Left colon (tissue), 2 donors: ENCODE data around the gene HTATIP2. TPM values are rescaled to one million over a fixed set of nuclear protein-coding genes. Genes with fewer than 3 reads are reported as not detected.

ENCODE experiments used
- ATAC-seq: fragments of 200-7000 bp; cut with Tn5 transposase; one replicate; pipeline ENCODE4 v1.9.1; 2020; ENCODE audit warnings: mild to moderate bottlenecking, moderate library complexity
- DNase-seq, 2 donors: peaks; one replicate each; pipeline ENCODE4 v3.0.0-alpha.2; 2020
- intact Hi-C, 2 donors: fragments of 100-400 bp; cut with DNase I in 1 of 2; cut with micrococcal nuclease in 1 of 2; formaldehyde crosslinking; loops; one replicate each; pipeline versions ENCODE4 v1.11.2 to v1.14.0; 2022; cut with DNase I, micrococcal nuclease
- long read RNA-seq: library from polyadenylated mRNA; unstranded; transcript quantifications from one replicate; pipeline ENCODE4 v2.0.0, GENCODE V29; 2021
- total RNA-seq, 2 donors: library from RNA; stranded (reverse); fragmentation: NEBNext Ultra II Directional; extraction: Animal tissue kit (Norgen Biotek cat#: 25700); gene quantifications; one replicate each; pipeline ENCODE4 v1.2.1, GENCODE V29; 2021
- donor health status: DM: no; HTN: no; CAD: no.
- donor health status: DM: yes; HTN: yes; CAD: no.

HTATIP2 gene
- total RNA-seq = 100 to 1,000 TPM; 126 to 143 TPM
- long read RNA-seq, transcript HTATIP2-204 (5 exons, 1,748 nt) = minor isoform, 56 of 255 reads
- long read RNA-seq, transcript HTATIP2-201 (6 exons, 1,477 nt) = major isoform, 137 of 255 reads
- long read RNA-seq, transcript HTATIP2-202 (6 exons, 886 nt) = minor isoform, 31 of 255 reads
- long read RNA-seq, transcript HTATIP2-203 (6 exons, 967 nt) = minor isoform, 14 of 255 reads
- long read RNA-seq, partial matches to known transcripts = 6 of 255 reads
- long read RNA-seq, other reads (novel, unspliced or antisense) = 8 of 255 reads

DNA sequence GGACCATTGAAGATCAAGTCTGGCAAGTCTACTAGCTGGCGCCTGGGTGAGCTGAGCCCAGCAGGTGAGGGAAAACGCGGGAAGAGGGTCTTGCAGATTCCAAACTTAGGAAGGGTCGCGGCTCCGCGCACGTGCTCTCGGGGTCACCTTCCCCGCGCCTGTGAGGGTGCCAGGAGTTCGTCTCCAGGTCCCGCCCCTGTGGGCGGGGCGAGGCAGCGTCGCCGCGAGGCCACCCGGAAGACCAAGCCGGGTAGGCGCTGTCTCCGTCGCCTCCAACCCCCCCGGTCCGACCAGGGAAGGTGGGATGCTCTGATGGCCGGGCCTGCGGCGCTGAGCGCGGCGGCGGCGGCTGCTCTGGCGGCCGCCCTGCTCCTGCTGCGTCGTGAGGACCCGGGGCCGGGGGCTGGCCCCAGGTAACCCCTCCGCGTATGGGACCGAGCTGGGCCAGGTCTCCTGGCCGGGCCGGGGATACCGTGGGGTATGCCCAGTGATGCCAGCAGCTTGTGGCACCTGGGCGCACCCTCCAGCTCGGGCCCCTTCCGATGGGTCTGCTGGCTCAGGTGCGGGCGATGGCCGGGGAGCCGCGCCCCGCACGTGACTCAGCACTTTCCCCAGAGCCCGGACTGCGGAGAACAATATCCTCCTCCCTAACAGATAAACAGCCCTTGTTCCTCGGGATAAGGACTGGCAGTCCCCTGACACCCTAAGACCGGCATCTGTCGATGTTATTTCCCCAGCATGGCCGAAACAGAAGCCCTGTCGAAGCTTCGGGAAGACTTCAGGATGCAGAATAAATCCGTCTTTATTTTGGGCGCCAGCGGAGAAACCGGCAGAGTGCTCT is at the start of gene HTATIP2:
Gene HTATIP2 (plus strand): TSS at position 215 of the 841 bp plus-strand sequence. CDS start 524 bp downstream, at position 739.
- peak; percentile 91 for ATAC-seq
- intact Hi-C loops = no loop called here

DNA sequence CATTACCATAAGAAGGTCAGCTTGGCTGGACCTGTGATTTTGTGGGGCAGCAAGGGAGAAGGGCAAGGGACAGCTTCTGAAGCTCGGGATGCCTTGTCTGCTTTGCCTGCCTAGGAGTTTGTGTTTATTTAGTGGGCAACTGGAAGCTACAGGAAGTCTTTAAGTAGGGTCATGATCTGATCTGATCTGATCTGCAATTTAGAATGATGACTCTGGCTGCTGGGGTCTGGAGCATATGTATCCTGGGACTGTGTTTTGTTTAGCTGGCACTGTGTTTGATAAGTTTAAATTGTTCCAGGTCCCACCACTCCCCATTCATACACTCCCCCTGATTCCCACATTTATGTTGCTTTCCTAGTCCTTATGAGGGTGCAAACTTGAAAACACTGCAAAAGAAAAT is 47.7 kb upstream of the HTATIP2 start:
- ATAC-seq (no peak), DNase-seq (no peak)
- intact Hi-C loops = no loop called here

More for the DNA sequence above, at the start of gene HTATIP2:
- DNase-seq = peak; percentile 76 to 88

DNA sequence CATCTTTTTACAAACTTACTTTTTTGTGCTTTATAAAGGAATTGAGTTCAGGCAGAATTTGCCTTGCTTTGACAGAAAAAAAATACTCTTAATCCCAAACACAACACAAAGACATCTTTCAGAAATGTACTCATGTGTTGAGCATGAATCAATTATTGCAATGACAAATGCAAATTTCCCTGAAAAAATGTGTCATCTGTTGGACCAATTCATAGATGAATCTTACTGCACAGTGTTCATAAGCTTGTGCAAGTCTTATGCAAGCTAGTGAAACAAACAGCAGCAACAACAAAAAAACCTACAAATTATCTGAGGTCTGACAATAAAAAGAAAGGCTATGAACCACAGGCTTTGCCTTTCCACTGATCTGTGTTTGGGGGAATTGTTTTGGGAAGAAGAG is 42.3 kb upstream of the HTATIP2 start:
- ATAC-seq = no peak
- intact Hi-C loops = no loop called here
- no peak for DNase-seq

DNA sequence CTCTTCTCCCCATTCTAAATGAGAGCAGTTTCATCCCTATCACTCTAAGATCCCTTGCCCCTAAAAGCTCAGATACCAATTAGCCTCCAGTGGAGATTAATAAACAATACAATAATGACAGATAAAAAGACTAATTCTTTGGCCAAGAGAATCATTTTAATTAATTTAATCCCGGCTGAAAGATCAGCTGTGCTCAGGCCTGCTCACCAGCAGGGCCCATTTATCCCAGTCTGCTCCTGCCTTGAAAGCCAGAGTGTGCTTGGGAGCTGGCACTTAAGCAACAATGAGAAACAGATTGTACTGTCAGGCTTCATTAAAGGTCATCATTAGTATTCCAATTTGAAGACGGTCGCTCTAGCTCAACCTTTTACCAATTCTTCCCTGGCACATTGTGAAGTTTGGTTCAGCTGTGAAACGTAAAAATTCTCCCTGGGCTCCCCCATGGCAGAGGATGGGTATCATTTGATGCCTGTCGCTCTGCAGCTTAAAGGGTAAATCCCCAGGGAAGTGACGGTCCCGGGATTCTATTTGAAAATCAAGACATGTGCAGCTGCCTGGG is 36.1 kb upstream of the HTATIP2 start:
- intact Hi-C loops = no loop called here

DNA sequence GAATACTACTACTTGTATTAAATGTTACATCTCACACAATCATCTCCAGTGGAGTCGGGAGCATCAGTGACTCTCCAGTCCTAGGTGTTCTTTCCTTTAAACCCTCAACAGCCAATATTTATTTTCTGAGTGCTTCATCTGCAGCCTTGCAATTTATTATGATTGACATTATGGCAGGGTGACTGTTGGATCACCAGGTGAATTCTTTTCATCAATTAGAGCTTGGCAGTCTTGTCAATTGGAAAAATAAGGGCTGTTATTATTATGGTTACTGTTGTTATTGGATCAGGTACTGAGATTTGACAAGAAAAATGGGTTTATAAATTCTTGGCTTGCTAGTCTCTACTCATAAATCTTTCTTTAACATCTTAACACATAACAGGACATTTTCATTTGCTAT is 27.5 kb upstream of the HTATIP2 start:
- DNase-seq (no peak), ATAC-seq (no peak)
- intact Hi-C loops = no loop called here

More for the DNA sequence above, 36.1 kb upstream of the HTATIP2 start:
- DNase-seq = no peak
- no peak for ATAC-seq

DNA sequence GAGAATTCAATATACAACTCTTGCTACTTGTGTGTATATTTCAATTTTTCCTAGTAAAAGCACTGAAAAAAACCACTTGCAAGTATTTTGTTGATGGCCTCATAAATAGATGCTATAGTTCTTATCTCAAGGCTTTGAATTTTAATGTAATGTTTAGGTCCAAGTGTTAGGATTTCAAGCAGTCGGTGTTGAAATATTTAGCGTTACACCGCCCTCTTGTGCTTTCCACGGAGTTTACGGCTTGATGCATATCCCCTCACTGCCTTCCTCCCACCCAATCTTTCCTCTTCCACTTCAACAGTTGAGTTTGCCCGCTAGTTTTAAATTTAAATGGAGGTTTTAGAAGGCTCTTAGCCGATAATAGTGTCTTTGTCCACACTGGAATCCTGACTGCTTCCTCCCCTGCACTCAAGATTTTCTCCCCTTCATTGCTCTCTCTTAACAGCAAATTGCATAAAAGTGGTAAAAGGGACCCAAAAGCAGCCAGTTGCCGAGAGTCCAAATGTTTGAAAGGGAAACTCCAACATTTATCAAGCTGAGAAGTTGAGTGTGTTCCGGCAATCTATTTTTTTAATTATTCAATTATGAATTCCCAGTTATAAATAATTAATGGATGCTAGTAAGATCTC is 25.9 kb upstream of the HTATIP2 start:
- DNase-seq (no peak), ATAC-seq (peak; percentile 58)
- intact Hi-C loops = no loop called here

DNA sequence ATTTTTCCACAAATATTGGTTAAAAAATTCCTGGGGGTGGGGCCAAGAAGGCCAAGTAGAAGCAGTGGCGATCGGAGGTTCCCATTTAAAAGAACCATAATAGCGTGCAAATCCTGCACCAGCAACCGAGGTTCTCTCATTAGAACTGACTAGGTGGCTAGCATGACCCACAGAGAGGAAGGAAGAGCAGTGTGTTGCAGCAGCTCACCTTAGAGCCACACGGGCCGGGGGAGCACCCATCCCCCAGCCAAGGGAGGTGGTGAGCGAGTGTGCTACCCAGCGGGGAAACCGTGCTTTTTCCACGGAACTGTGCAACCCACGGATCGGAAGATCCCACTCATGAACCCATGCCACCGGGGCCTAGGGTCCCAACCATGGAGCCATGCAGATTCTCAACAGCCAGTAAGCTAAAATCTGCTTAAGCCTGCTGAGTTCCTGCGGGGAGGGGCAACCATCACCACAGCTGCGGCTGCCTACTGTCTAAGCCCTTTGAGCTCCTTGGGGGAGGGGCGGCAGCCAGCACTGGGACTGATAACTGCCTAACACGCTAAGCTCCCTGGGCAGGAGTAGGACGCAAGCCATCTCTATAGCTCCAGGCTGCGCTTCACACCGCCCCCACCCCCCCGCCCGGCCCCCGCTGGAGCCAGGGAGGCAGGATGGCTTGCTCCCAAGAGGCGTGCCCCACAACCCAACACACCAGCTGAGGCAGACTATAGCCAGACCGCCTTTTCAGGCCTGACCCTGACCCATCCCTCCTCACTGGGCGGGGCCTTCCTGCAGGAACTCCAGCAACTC is 21.0 kb upstream of the HTATIP2 start:
- DNase-seq (no peak), ATAC-seq (no peak)
- intact Hi-C loops = no loop called here

DNA sequence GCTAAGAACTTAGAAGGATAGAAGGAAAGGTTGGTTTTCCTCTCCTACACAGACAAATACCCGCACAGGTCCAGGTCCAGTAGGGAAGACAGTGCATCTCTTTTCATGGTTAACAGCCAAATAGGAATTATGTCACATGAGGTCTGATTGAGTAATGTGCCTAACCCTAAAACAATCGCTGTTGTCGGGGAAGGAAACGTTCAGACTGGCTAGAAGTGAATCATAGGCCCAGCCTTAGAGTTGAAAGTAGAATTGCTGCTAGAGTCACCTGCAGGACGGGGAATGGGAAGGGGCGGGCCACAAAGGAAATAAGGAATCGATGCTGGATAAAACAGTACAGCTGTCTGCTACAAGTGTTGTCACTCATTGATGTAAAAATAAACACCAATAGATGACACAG is 12.4 kb upstream of the HTATIP2 start:
- ATAC-seq = peak; percentile 54
- intact Hi-C loops = loop anchor here (5.0 to 10.0 kb wide), 3 partner anchors 216 to 406 kb away; no protein-coding TSS in a partner anchor
- DNase-seq = no peak

DNA sequence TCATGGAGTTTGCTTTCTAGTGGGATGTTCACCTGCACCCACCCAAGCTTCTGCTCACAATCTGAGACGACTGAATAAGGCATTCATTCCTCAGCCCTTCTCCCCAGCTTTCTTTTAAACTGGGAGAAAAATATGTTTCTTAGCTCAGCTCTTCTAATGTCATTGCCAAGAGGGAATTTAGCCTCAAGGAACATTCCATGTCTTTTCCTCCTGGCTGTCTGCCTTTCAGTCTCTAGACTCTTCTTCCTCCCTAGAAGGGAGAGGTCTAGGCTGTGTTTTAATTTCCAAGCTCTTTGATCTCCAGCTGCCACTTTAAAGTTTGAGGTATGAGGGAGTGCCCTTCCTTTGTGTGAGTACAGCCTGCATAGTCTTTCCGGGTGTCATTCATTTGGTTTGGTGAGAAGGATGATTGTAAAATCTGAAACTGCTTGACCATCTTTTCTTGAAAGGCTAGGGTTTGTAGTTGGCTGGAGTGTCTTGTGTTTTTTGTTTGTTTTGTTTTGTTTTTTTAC is 11.7 kb upstream of the HTATIP2 start:
- DNase-seq (no peak), ATAC-seq (peak; percentile 59)
- intact Hi-C loops = loop anchor here (5.0 to 10.0 kb wide), 3 partner anchors 217 to 407 kb away; no protein-coding TSS in a partner anchor

DNA sequence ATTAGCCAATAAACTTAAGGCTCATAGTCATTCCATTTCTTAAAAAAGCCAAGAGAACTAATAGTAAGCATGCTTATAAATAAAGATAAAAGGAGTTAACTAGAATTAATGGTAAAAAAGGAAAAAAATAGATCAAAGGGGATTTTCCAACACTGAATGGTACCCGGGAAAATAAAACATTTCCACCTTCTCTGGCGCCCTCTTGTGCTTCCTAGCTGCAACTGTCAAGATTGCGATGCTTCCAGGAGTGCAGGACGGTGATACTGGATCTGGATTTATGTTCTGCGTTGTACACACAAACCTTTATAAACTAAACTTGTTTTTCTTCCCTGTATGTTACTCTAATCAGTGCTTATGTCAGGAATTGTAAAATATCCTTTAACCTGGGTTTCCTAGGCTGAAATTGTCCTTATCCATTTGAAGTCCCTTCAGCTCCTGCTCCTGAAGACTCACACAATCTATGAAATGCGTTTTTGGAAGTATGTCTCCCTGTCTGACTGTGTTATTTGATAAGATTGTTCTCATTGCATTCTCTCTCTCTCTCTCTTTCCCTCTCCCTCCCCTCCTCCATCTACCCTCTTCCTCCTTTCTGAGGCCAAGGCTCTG is 9.6 kb upstream of the HTATIP2 start:
- peak in 1 of 2 donors; percentile 29 for DNase-seq
- peak; percentile 64 for ATAC-seq
- intact Hi-C loops = loop anchor here (5.0 to 10.0 kb wide), 3 partner anchors 219 to 409 kb away; no protein-coding TSS in a partner anchor

DNA sequence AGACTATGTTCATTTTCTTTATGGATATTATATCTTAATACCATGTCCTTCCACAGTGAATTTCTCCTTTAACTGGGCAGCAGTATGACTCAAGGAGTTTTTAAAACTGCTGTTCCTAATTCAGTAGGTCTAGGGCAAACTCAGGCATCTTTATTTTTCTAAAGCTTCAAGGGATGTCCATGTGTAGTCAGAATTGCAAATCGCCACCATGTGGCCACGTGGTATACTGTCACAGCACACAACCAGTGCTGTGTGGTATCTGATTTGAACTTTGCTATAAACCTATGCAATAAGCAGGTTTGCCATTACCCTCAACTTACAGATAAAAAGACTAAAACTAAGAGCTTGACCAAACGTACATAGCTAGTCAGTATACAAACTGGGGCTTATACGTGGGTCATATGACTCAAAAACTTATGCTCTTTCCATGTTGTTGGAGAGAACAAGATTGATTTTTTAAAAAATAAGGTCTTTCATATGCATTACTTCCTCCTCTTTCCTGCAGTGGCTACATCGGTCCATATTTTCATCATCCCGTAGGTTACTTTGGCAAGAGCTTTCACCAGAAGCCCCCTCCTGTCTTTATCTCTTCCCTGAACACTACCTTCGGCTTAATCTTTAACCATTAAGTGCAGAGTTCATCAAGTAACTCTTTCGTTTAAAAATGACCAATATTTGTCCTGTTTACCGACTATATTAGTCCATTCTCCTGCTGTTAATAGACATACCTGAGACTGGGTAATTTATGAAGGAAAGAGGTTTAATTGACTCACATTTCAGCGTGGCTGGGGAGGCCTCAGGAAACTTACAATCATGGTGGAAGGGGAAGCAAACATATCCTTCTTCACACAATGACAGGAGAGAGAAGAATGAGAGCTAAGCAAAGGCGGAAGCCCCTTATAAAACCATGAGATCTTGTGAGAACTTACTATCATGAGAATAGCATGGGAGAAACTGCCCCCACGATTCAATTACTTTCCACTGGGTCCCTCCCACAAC is 8.0 kb upstream of the HTATIP2 start:
- ATAC-seq = peak; percentile 85
- intact Hi-C loops = loop anchor here (10.0 kb wide), 2 partner anchors 221 to 411 kb away; no protein-coding TSS in a partner anchor
- peak; percentile 33 to 59 for DNase-seq

DNA sequence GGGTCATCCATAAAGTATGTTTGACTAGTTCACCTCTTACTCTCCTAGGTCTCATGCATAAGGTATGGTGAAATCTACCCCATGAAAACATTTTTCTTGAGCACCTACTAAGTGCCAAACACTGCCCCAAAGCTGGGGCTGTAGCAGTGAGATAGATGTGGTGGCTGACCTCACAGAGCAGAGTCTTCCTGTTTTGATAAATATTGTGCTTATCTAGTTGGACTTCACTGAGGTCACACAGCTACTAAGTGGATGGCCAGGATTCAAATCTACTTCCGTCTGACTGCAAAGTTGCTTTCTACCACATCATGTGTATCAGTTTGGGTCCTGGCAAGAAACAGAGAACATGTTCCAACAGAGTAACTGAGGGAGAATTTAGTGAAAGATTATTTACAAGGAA is 6.4 kb upstream of the HTATIP2 start:
- no peak for ATAC-seq
- no peak for DNase-seq
- intact Hi-C loops = loop anchor here (10.0 kb wide), 2 partner anchors 222 to 412 kb away; no protein-coding TSS in a partner anchor

DNA sequence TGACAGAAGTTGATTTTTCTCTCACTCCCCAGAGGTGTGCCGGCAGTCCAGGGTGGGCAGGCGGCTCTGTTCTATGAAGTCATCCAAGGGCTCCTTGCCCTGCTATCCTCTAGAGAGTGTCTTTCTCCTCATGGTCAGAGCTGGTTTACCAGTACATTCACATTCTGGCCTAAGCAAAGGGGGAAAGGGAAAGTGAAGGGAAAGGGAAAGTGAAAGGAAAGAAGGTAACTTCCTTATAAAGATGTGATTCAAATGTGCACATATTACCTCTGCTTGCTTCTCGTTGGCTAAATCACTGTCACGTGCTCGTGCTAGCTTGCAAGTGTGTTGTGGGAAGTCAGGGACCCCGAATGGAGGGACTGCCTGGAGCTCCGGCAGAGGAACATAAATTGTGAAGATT is 2.9 kb upstream of the HTATIP2 start:
- intact Hi-C loops = no loop called here
- ATAC-seq (peak; percentile 57), DNase-seq (peak; percentile 43 to 60)

DNA sequence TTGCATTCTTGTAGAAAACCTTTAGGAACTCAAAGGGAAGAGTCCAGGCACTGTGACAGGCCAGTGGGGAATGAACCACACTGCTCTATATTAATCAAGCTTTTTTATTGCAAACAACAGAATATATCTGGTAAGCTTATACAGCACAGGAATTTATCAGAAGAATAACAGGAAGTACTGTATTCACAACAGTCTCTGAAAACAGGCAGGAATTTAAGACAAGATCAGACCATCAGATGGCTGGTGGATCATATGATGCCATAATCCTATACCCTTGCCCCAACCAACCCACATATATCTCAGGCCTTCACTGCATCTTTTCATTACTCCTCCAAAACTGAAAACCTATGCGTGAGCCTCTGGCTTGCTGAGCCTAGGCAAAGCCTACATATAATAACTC is 1.0 kb upstream of the HTATIP2 start:
- ATAC-seq = no peak
- DNase-seq = no peak
- intact Hi-C loops = no loop called here

DNA sequence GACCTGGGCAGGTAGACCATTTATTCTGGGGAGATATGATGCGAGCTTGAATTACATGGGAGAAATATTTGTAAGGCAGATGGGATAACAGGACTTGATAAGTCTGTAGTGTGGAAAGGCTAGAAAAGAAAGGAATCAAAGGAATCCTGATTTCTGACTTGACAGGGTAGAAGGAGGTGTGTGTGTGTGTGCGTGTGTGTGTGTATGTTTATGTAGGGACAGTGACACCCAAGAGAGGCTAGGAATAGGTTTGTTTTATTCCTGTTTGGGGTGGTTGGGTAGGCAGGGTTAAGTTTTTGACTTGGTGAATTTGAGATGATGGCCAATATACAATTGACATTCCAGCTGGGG is 390 bp upstream of the HTATIP2 start:
- DNase-seq (peak in 1 of 2 donors; percentile 11), ATAC-seq (no peak)
- intact Hi-C loops = no loop called here

DNA sequence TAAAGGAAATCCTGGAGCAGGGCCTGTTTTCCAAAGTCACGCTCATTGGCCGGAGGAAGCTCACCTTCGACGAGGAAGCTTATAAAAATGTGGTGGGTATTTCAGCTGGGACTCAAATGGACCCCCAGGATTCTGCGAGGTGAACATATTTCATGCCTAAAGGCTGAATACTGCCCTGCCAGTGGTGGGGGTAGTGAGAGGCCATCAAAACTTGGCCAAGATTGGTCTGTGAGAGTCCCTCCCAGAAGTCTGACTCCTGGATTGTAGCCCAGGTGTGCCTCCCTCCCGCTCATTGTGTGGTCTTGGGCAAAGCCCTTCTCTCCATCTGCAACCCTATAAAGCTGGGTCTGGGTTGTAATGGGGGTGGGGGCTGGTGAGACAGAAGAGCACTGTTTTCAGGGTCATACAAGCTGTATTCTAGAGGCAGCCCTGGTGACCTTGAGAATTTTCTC is 853 bp downstream of the HTATIP2 start:
- intact Hi-C loops = no loop called here
- no peak for DNase-seq
- peak; percentile 34 for ATAC-seq
